Thyroid gland (tissue), 4 donors: ENCODE data around the gene RBMX. TPM values are rescaled to one million over a fixed set of nuclear protein-coding genes. Genes with fewer than 3 reads are reported as not detected.

ENCODE experiments used
- DNase-seq, 2 donors: peaks; one replicate each; pipeline ENCODE4 v3.0.0-alpha.2; 2019
- H3K27ac ChIP-seq, 3 donors: fragments of 200-600 bp; sonication (generic); 1 replicate in 2 of 3; 2 replicates in 1 of 3; pipeline ENCODE4 v1.5.1; 2016 to 2019; ENCODE audit warnings: mild to moderate bottlenecking in 1 of 3, moderate library complexity in 1 of 3
- H3K27me3 ChIP-seq: fragments of 200-600 bp; sonication (generic); one replicate; pipeline ENCODE4 v1.5.1; 2019
- H3K36me3 ChIP-seq, 2 donors: fragments of 200-600 bp; sonication (generic); one replicate each; pipeline ENCODE4 v1.5.1; 2016 to 2019
- H3K4me1 ChIP-seq, 2 donors: fragments of 200-600 bp; sonication (generic); one replicate each; pipeline ENCODE4 v1.5.1; 2017 to 2019
- H3K4me3 ChIP-seq, 3 donors: fragments of 200-600 bp; sonication (generic); replicated peaks in 1 of 3; 1 replicate in 2 of 3; 2 replicates in 1 of 3; pipeline ENCODE4 v1.5.1; 2016; ENCODE audit warnings: mild to moderate bottlenecking in 1 of 3
- H3K9me3 ChIP-seq: fragments of 200-600 bp; sonication (generic); one replicate; pipeline ENCODE4 v1.5.1; 2017
- POLR2A ChIP-seq, 2 donors: fragments of 450-650 bp; IDR thresholded peaks; one replicate each; pipeline ENCODE4 v1.6.1; 2017; ENCODE audit warnings: antibody characterized with exemption in 2 of 2, mild to moderate bottlenecking in 2 of 2, moderate library complexity in 1 of 2
- WGBS, 2 donors: methylation state at CpG; one replicate each; pipeline ENCODE4 v1.1.5; 2017; 5-methylcytosine and 5-hydroxymethylcytosine counted together
- intact Hi-C: fragments of 100-400 bp; cut with DNase I; formaldehyde crosslinking; loops from one replicate; pipeline ENCODE4 v1.15.1; 2023
- total RNA-seq, 4 donors: library from RNA; depleted of rRNA; stranded (reverse); fragments of >200 nt; gene quantifications; one replicate each; pipeline ENCODE4 v1.2.3, GENCODE V29; 2016
- TF ChIP-seq, protein P1 (sequence below), 6 experiments: fragments of 200-600 bp in 3 of 6; fragments of 450-650 bp in 3 of 6; sonication (generic) in 3 of 6; IDR thresholded peaks; one replicate each; pipeline ENCODE4 v1.5.1; 2016 to 2019; ENCODE audit warnings: antibody characterized with exemption in 6 of 6, mild to moderate bottlenecking in 2 of 6, inconsistent platforms in 1 of 6, moderate library complexity in 1 of 6

RBMX gene
- total RNA-seq, 4 donors from 2014 or later, result 205 to 361 (median 236) TPM

DNA sequence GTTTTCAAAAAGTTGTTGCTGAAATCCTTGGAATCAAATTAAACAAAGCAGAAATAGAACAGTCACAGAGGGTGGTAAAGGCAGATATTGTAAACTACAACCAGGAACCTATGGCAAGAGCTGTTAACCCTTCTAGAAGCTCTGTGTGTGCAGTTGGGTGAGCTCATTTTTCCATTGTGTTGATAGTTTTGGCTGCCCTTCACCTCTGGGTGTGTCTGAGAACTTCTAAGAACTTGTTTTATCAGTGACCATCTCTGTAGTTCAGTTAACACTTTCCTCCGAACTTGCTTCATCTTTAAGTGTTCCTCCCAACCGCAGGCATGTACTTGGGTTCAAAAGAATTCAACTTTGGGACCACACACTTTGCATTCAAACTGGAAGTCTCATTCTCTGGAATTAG lies 32.7 kb downstream of the RBMX start:
- H3K27me3 ChIP-seq, result no peaks in the 10 kb centered on the region
- no peaks in the 10 kb centered on the region for H3K9me3 ChIP-seq
- DNase-seq, result no peak
- no peaks in the 10 kb centered on the region for H3K4me1 ChIP-seq
- H3K4me3 ChIP-seq, result no peak overlapping the region
- WGBS, 2 donors, result 70 to 95% methylated on average over 2 of the region's 2 CpGs
- no peak for TF ChIP-seq POLR2A (IDR thresholded peaks at IDR 0.05)
- TF ChIP-seq, protein P1, sequence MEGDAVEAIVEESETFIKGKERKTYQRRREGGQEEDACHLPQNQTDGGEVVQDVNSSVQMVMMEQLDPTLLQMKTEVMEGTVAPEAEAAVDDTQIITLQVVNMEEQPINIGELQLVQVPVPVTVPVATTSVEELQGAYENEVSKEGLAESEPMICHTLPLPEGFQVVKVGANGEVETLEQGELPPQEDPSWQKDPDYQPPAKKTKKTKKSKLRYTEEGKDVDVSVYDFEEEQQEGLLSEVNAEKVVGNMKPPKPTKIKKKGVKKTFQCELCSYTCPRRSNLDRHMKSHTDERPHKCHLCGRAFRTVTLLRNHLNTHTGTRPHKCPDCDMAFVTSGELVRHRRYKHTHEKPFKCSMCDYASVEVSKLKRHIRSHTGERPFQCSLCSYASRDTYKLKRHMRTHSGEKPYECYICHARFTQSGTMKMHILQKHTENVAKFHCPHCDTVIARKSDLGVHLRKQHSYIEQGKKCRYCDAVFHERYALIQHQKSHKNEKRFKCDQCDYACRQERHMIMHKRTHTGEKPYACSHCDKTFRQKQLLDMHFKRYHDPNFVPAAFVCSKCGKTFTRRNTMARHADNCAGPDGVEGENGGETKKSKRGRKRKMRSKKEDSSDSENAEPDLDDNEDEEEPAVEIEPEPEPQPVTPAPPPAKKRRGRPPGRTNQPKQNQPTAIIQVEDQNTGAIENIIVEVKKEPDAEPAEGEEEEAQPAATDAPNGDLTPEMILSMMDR (IDR thresholded peaks at IDR 0.05), result no peak
- intact Hi-C loops, result no loop called here
- H3K36me3 ChIP-seq, result peaks cover 0 to 6% of the 10 kb centered on the region in 2 donors
- no peak overlapping the region for H3K27ac ChIP-seq

DNA sequence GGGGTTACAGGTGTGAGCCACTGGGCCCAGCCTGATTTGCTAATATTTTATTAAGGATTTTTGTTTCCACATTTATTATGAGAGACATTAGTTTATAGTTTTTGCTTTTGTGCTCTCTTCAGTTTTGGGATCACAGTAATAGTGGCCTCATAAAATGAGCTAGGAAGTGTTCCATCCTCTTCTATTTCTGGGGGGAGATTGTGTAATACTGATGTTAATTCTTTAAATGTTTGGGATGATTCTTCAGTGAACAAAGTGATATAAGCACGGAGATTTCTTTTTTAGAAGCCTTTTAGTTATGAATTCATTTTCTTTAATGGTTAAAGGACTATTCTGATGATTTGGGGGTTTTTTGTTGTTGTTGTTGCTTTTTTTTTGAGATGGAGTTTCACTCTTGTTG lies 41.3 kb downstream of the RBMX start:
- H3K27me3 ChIP-seq, result no peaks in the 10 kb centered on the region
- H3K27ac ChIP-seq, result no peak overlapping the region
- no peak for TF ChIP-seq POLR2A (IDR thresholded peaks at IDR 0.05)
- TF ChIP-seq, protein P1 (IDR thresholded peaks at IDR 0.05), result no peak
- DNase-seq, result no peak
- H3K4me1 ChIP-seq, result no peaks in the 10 kb centered on the region
- H3K9me3 ChIP-seq, result no peaks in the 10 kb centered on the region
- intact Hi-C loops, result no loop called here
- H3K4me3 ChIP-seq, result no peak overlapping the region
- H3K36me3 ChIP-seq, result no peaks in the 10 kb centered on the region
- WGBS, 2 donors, result 80 to 90% methylated on average over 1 of the region's 1 CpG

DNA sequence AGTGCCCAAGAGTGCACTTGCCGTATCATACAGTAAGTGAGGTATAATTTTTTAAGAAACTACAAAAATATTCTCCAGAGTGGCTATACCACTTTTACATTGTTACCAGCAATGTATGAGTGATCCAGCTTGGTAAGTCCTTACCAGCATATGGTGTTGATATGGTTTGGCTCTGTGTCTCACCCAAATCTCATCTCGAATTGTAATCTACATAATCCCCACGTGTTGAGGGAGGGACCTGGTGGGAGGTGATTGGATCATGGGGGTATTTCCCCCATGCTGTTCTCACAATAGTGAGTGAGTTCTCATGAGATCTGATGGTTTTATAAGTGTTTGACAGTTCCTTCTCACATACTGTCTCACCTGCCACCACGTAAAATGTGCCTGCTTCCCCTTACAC lies 44.8 kb downstream of the RBMX start:
- 72 to 74% methylated on average over 4 of the region's 4 CpGs for WGBS, 2 donors
- intact Hi-C loops, result no loop called here
- H3K4me1 ChIP-seq, result no peaks in the 10 kb centered on the region

DNA sequence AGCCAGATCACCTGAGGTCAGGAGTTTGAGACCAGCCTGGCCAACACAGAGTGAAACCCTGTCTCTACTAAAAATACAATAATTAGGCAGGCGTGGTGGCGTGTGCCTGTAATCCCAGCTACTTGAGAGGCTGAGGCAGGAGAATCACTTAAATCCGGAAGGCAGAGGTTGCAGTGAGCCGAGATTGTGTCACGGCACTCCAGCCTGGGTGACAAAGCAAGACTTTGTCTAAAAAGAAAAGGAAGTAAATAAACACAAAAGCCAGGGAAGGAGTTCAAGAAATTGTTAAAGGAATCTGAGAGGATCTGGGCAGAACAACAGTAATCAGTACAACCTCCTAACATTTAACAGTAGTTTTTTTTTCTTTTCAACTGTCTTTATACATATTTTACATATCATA lies 51.1 kb downstream of the RBMX start:
- H3K4me3 ChIP-seq, result no peak overlapping the region
- no peak overlapping the region for H3K27ac ChIP-seq
- H3K4me1 ChIP-seq, result no peaks in the 10 kb centered on the region
- DNase-seq, result no peak
- no peaks in the 10 kb centered on the region for H3K9me3 ChIP-seq
- no peaks in the 10 kb centered on the region for H3K27me3 ChIP-seq
- H3K36me3 ChIP-seq, result no peaks in the 10 kb centered on the region
- TF ChIP-seq POLR2A (IDR thresholded peaks at IDR 0.05), result no peak
- TF ChIP-seq, protein P1 (IDR thresholded peaks at IDR 0.05), result no peak
- 76 to 86% methylated on average over 5 of the region's 5 CpGs for WGBS, 2 donors
- intact Hi-C loops, result no loop called here

More for the DNA sequence above, 44.8 kb downstream of the RBMX start:
- Histone ChIP-seq H3K27ac (no peak overlapping the region), H3K27me3 (no peaks in the 10 kb centered on the region), H3K4me3 (no peak overlapping the region), H3K9me3 (no peaks in the 10 kb centered on the region), H3K36me3 (no peaks in the 10 kb centered on the region)
- no peak for DNase-seq
- TF ChIP-seq, protein P1 (IDR thresholded peaks at IDR 0.05), result no peak
- no peak for TF ChIP-seq POLR2A (IDR thresholded peaks at IDR 0.05)

DNA sequence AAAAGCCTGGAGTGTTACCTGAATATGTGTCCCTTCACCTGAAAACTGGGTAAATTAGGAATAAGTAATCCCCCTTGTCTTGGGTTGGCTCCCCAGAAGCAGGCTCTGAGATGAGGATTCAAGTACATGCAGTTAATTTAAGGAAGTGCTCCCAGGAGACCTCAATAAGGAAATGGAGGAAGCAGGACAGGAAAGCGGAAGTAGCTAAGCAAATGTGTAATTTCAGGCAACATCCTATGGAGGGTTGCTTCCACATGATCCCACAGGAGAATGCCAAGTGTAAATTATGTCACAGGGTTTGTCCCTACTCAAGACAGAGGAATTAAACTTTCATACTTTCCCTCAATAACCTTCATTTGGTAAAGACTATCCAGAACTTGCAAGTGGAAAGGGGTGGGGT lies 51.7 kb downstream of the RBMX start:
- Histone ChIP-seq H3K27me3 (no peaks in the 10 kb centered on the region), H3K4me3 (no peak overlapping the region), H3K4me1 (no peaks in the 10 kb centered on the region), H3K9me3 (no peaks in the 10 kb centered on the region), H3K27ac (no peak overlapping the region), H3K36me3 (no peaks in the 10 kb centered on the region)
- 76 to 89% methylated on average over 1 of the region's 1 CpG for WGBS, 2 donors
- no peak for DNase-seq
- TF ChIP-seq POLR2A (IDR thresholded peaks at IDR 0.05), result no peak
- TF ChIP-seq, protein P1 (IDR thresholded peaks at IDR 0.05), result no peak
- intact Hi-C loops, result no loop called here
